GM12872 (cell line): ENCODE results near the gene ANKFN1.

Experiments
- TF ChIP-seq, protein P1 (sequence below): IDR thresholded peaks from 3 replicates; pipeline ENCODE4 v1.5.1; 2011; ENCODE audit warnings: low read depth, mild to moderate bottlenecking, low read length, moderate library complexity; ENCODE audit not compliant: insufficient read depth

ANKFN1 gene

DNA sequence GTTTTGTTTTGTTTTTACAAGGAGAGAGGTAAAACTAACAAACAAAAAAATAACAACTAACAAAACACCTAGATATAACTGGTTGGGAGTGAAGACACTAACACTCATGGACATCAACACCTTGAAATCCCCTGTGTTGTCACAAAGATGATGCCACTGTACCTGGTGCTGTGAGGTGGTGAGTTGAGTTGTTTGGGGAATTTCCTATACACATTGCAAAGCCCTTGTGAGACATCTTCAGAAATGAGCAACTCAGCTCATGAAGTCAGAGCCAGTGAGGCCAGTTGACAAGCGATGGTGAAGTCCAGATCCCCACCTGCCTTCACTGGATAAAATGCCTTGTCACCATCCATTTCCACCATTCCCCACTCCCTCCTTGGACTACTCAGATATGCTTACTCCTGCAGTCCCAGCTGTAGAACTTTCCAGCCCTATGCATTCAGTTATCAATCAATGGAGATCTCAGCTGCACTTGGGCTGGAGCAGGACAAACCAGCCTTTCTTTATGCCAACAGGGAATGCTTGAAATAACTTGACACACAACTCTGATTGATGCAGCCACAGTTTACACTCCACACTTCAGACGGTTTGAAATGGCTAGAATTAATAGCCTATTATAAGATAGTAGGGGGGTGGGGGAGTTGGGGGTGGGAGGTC lies 22.2 kb downstream of the ANKFN1 start:
- TF ChIP-seq, protein P1, sequence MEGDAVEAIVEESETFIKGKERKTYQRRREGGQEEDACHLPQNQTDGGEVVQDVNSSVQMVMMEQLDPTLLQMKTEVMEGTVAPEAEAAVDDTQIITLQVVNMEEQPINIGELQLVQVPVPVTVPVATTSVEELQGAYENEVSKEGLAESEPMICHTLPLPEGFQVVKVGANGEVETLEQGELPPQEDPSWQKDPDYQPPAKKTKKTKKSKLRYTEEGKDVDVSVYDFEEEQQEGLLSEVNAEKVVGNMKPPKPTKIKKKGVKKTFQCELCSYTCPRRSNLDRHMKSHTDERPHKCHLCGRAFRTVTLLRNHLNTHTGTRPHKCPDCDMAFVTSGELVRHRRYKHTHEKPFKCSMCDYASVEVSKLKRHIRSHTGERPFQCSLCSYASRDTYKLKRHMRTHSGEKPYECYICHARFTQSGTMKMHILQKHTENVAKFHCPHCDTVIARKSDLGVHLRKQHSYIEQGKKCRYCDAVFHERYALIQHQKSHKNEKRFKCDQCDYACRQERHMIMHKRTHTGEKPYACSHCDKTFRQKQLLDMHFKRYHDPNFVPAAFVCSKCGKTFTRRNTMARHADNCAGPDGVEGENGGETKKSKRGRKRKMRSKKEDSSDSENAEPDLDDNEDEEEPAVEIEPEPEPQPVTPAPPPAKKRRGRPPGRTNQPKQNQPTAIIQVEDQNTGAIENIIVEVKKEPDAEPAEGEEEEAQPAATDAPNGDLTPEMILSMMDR = no peak

DNA sequence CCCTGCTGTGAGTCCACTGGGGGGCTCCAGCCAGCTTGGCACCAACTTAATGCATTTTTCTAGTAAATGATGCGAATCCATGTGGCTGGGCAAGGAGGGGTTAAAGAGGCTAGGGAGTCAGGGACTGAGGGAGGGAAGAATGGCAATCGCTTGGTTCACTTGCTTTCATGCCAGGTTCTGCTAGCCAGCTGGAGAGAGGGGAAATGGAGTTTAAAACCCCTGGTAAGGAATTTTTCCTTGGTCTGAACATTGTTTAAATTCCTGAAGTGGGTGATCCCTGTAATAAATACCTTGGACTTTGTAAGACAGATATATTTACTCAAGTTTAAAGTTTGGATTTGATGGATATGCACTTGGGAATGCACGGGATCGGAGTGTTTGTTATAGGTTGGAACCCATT lies 22.8 kb downstream of the ANKFN1 start:
- TF ChIP-seq, protein P1 = no peak

DNA sequence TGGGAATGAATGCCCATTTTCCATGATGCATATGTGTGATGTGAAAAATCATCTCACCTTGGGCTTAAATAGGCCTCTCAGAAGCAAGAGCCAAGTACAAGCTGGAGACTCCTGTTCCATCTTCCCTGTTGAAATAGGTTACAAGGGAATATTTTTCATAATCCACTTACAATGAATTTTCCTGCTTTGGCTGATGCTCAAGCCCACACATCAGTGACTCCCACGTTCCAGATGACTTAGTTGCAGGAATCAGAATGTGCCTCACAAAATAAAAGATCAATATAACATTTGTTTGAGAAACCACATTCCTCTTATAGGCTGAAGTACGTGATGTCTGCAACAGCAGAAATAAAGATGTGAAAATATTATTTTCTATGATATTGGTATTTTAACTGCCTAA lies 24.1 kb downstream of the ANKFN1 start:
- TF ChIP-seq, protein P1 = no peak

DNA sequence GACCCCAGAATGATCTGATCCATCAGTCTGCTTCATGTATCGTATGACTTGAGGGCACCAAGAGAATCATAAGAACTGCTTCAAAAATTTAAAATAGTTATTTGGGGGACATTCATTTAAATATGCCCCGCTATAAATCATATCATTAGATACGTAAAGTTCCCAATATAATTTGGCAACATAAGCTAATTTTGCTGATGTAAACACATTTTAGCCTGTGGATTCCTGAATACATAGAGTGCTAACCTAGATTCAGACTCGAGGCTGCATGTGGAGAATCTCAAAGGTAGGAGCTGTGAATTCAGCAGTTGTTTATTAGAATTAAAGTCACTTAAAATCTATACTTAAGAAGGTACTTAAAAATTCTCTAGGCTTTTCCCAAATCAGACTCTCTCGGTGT lies 24.9 kb downstream of the ANKFN1 start:
- TF ChIP-seq, protein P1 = no peak

DNA sequence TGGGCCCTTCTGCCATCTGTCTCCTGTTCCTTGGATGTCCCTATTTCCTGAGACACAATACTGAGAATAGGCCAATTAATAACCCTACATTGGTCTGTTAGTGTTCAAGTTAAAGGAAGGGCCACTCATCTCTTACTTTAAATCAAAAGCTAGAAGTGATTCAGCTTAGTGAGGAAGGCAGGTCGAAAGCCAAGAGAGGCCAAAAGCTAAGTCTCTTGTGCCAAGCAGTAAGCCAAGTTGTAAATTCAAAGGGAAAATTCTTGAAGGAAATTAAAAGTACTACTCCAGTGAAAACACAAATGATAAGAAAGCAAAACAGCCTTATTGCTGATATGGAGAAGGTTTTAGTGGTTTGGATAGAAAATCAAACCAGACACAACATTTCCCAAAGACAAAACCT lies 28.8 kb downstream of the ANKFN1 start:
- TF ChIP-seq, protein P1 = no peak

DNA sequence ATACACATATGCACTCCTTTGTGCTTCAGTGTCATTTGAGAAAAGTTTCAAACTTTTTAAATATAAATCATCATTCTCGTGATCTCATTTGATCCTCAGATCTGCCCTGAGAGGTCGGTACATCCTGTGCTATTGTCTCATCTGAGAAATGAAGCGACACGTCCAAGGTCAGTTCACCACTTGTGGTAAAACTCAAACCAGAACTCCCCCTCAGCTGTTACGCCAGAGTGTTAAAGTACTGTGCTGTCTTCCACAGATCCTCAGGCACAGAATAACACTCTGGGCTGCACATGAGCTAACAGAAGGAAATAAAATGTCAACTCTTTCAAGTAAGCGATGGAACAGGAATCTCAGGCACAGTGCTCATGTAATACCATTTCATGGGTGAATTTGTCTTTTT lies 31.4 kb downstream of the ANKFN1 start:
- TF ChIP-seq, protein P1 = no peak

DNA sequence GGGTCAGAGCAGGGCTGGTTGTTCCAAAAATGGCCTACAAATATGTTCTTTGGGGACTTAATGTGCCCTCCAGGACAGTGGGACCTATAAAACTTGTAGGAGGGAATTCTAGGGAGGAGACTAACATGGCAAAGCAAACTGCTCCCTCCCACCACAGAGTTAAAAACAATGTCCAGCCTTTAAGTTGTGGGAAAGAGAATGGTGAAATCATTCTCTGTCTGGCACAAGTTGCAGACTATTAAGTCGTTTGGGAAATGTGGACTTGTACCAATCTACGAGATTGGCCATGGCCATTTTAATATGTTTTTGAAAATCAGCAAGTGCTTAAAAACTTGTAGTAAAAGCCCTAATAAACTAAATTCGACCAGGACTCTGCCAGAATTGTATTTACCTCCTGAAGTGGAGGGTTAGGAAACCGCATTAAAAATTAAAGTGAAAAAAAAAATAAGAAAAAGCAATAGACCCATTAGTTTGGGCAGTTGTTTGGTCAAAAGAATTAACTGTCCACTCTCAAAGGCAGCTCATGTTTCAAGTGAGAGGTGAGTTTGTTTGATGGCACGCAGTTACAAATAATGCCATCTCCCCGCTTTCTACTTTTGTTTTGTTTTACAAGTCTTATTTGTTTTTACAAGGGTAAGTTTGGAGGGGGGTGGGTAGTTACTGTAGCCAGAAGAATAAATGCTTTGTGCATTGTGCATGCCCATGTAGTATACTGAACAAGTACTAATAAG lies 32.4 kb downstream of the ANKFN1 start:
- TF ChIP-seq, protein P1 = no peak
